GM18858 (cell line): Measurements from ENCODE around the gene ADGRL3.
"Not testable (repeated sequence)": the region's sequence is repeated elsewhere in the genome, so short reads cannot be mapped to it uniquely, and the experiment has no call there.

Source experiments
- ATAC-seq: cut with Tn5 transposase; IDR thresholded peaks from one replicate; pipeline ENCODE4 v1.9.1; 2021; ENCODE audit not compliant: unreplicated experiment

The ADGRL3 gene

GRCh38 chr4:61596606-61597340 lies 396.6 kb downstream of the ADGRL3 start:
- ATAC-seq, result no peak

DNA sequence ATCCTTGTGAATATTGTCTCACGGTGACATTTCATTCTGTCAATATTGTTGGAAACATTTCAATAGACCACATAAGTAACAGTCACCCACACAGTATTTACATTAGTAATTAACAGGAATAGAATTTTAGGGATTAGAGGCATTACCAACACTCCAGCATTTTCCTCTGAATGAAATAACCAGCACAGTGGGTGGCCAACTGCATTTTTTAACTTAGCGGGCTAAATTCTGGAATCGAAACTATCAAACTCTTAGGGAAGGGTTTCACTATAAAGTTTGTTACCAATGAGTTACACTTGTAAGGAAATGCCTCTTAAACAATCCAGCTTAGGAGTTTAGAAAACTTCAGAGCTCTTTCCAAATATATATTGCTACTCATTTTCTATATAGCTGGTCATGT lies 403.0 kb downstream of the ADGRL3 start:
- ATAC-seq, result no peak

DNA sequence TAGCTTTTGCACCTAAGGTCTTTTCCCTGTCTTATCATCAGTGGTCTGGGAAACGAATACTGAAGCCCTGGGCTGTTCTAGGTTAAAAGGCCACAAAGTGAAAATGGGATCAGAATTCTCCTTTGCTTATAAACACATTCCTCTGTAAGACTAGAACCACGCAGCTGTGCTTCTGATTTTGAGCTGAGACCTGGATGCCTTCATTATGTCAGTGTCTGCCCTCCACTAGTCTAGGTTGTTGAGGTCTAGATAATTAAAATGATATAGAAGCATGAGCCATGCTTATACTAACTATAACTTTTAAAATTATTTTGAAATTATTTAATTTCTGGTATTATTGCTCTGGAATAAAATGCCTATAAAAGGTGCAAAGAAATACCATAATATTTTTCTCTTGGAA lies 403.9 kb downstream of the ADGRL3 start:
- no peak for ATAC-seq

DNA sequence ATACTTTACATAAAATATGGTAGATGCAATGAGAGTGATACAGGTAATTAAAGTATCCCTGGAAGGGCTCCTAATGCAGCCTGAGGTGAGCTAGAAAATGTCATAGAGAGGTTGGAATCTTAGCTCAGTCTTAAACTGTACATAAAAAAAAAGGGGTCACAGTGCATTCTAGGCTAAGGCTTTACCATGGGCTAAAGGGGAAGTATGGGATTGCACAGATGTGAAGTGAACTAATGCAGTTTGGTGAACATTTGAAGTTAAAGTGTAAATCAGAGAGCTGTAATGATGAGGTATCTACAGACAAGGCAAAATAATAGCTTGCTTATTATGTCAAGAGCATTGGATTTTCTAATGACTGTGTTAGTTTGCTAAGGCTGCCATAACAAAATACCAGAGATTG lies 405.9 kb downstream of the ADGRL3 start:
- no peak for ATAC-seq

GRCh38 chr4:61614231-61614630 lies 414.1 kb downstream of the ADGRL3 start:
- no peak for ATAC-seq

DNA sequence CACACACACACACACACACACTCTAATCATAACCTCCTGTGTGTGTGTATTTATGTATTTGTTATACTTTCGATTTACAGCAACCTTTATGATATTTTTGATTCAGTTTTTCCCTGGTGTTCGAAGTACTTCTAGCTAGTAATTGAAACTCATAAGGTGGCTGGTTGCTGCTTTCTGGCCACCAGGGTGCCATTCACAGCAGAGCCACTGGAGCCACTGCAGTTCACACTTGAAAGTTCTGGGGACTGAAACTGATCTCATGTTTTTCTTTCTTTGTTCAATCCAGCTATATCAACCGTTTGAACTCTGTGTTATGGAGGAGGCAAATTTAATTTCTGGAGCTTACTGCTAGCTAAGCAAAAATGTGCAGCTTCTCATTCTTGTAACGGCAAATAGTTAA lies 419.4 kb downstream of the ADGRL3 start:
- ATAC-seq, result no peak

- no peak for ATAC-seq
These were observed 428.2 kb downstream of the ADGRL3 start for GRCh38 chr4:61628282-61628681.

GRCh38 chr4:61628727-61629126 lies 428.6 kb downstream of the ADGRL3 start:
- ATAC-seq, result no peak

DNA sequence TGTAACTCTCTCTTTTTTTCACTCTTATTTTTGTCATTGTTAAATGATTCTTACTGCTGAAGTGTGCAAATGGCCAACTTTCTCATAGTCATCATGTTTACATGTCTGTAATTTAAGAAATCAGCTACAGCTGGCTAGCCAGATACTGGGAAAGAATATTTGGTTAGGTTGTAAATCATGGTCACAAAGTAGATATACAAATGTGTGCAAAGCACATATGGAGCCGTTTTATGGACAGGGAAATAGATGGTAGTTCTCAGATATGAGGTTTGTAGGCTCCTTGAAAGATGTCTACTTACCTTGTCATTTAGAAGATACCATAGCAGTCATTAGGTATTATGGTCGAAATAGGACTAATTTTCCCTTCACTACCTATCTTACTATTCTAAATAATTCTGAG lies 430.4 kb downstream of the ADGRL3 start:
- no peak for ATAC-seq

DNA sequence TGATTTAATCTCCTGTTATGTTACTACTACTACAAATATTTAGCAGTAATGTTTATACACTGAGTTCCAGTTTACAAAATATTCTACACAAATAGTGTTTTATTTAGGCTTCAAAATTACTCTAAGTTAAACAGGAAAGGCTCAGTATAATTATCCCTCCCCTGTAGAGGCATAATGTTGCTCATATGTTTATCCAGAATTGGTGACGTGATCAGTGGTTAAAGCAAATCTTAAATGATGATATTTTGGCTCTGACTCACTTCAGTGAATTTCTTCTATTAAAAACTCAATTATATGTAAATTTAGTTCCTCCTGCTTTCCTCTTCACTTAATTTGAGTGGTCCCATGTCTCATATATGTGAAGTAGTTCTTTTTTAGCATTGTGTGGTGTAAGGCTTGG lies 438.5 kb downstream of the ADGRL3 start:
- ATAC-seq, result no peak

GRCh38 chr4:61646746-61647350 lies 446.7 kb downstream of the ADGRL3 start:
- not testable (repeated sequence) for ATAC-seq

- no peak for ATAC-seq
These were observed 448.1 kb downstream of the ADGRL3 start for GRCh38 chr4:61648264-61648663.

DNA sequence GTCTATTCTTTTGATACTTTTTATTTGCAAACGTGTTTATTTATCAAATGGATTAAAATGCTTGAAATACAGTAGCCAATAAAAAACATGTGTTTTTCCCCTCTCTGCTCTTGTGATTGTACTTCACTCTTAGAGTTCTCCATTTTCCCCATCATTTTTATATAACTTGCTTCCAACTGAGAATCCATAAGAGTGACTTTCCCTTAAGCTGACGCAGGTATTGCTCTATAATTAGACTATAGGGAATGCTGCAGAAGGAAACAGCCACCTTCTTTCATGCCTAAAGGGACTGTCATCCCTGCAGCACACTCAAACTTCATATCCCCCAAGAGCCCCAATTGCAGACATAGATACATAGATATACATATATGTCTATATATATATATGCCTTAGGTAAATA lies 456.9 kb downstream of the ADGRL3 start:
- no peak for ATAC-seq

GRCh38 chr4:61661960-61662359 lies 461.8 kb downstream of the ADGRL3 start:
- no peak for ATAC-seq

GRCh38 chr4:61662362-61662761 lies 462.2 kb downstream of the ADGRL3 start:
- no peak for ATAC-seq

DNA sequence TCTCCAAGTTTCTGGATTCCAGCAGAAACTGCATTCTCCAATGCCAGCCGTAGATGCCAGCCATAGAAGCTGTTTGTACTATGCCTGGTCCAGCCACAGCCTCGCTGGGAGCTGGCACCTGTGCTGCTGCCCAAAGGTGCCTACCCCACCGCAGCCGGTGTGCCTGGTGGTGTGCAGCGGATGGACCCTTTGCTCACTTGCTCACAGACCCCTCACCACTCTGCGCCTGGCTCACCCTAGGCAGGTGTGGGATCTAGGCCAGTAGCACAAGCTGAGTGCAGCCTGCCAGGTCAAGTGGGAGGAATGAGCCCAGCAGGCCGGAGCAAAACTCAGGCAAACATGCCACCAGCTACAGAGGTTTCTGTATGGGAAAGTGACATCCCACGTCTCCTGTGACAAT lies 463.2 kb downstream of the ADGRL3 start:
- ATAC-seq, result no peak

- ATAC-seq, result no peak
These were observed 465.5 kb downstream of the ADGRL3 start for GRCh38 chr4:61665649-61666048.

GRCh38 chr4:61666244-61666643 lies 466.1 kb downstream of the ADGRL3 start:
- ATAC-seq, result no peak

- no peak for ATAC-seq
These were observed 471.5 kb downstream of the ADGRL3 start for GRCh38 chr4:61671599-61671998.

GRCh38 chr4:61675464-61675863 lies 475.3 kb downstream of the ADGRL3 start:
- no peak for ATAC-seq

DNA sequence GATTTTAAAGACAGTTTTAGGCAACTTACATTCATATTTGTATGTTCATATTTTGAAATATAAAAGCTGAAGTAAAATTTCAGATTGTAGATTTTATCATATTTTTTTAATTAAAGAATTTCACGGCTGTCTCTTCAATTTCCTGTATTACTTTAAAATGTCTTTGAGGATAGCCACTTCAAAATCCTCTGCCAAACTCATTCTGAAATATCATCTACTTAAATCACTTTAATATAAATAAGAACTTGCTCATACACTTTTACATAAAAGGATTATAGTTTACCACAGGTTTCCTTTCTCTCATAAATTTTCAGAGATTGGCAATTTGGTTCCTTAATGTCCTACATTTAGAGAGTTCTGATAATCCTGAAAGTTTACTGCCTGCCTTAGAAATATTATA lies 478.2 kb downstream of the ADGRL3 start:
- no peak for ATAC-seq

DNA sequence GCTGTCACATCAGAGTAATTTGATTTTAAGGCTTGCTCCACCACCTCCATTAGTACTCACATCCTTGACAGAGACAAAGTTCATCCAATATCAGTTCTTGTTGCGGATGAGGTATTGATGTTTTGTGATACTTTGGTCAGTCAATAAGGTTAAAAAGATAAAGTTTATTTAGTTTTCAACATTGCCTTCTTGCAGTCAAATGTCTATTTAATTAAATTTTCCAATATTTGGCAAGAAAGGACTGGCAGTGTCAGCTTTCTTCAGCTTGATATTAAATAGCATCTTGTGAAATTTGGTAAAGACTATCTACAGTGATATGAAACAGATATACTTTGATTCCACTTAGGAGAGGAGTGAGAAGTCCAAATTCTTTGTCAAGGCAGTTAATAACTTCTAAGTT lies 493.4 kb downstream of the ADGRL3 start:
- ATAC-seq, result no peak

GRCh38 chr4:61714387-61714911 lies 514.3 kb downstream of the ADGRL3 start:
- no peak for ATAC-seq
